Type B pancreatic cell (in vitro differentiated cells): ENCODE results near the gene TNS4. TPM values are rescaled to one million over a fixed set of nuclear protein-coding genes. Genes with fewer than 3 reads are reported as not detected.

Experiments
- DNase-seq: peaks from one replicate; pipeline ENCODE4 v3.0.0; 2021; ENCODE audit warnings: mixed read lengths; ENCODE audit not compliant: unreplicated experiment; ENCODE audit errors: extremely low spot score
- H3K27ac Mint-ChIP-seq: 2 replicates; pipeline ENCODE4 v1.8.0; 2021; ENCODE audit warnings: mild to moderate bottlenecking, mixed read lengths
- H3K27me3 Mint-ChIP-seq: 2 replicates; pipeline ENCODE4 v1.8.0; 2021; ENCODE audit warnings: mixed read lengths
- H3K36me3 Mint-ChIP-seq: 2 replicates; pipeline ENCODE4 v1.8.0; 2021; ENCODE audit warnings: mixed read lengths
- H3K4me1 Mint-ChIP-seq: one replicate; pipeline ENCODE4 v1.8.0; 2021; ENCODE audit warnings: mixed read lengths; ENCODE audit not compliant: unreplicated experiment
- H3K4me3 Mint-ChIP-seq: 2 replicates; pipeline ENCODE4 v1.8.0; 2021; ENCODE audit warnings: mild to moderate bottlenecking, mixed read lengths
- H3K9me3 Mint-ChIP-seq: 2 replicates; pipeline ENCODE4 v1.8.0; 2021; ENCODE audit warnings: mixed read lengths
- total RNA-seq: library from RNA; stranded (reverse); gene quantifications from 2 replicates; pipeline ENCODE4 v1.2.1, GENCODE V29; 2021; ENCODE audit warnings: low replicate concordance
- TF ChIP-seq, protein P1 (sequence below): fragments of 200-600 bp; sonication (generic); conservative IDR thresholded peaks from 2 replicates; pipeline ENCODE4 v1.5.0; 2021; ENCODE audit warnings: antibody characterized with exemption, mild to moderate bottlenecking

Gene TNS4
- total RNA-seq, 1 donor from 2014 or later, result 2.3 TPM

DNA sequence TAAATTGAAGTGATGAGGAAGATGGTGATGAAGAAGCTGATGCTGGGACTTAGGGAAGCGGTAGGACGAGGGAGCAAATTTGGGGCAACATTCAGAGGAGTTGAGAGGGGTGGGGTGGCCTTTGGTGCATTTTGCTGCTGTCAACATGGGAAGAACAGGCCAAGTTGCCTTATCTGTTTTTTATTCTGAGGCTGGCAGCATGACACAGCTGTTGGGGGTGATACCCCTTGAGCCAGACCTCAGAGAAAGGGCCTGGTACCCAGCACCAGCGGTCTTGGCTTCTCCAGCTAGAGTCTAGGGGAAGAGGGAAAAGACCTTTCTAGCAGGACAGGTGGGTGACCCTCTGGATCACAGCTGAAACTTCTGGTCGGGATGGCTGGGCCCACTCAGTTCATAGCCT lies 53.6 kb downstream of the TNS4 start:
- Mint-ChIP-seq H3K4me1 (peaks cover 44% of the 10 kb centered on the region), H3K4me3 (no peak overlapping the region), H3K27ac (no peak overlapping the region), H3K9me3 (no peaks in the 10 kb centered on the region), H3K36me3 (peaks cover 4% of the 10 kb centered on the region), H3K27me3 (peaks cover 16% of the 10 kb centered on the region)
- no peak for DNase-seq
- TF ChIP-seq, protein P1, sequence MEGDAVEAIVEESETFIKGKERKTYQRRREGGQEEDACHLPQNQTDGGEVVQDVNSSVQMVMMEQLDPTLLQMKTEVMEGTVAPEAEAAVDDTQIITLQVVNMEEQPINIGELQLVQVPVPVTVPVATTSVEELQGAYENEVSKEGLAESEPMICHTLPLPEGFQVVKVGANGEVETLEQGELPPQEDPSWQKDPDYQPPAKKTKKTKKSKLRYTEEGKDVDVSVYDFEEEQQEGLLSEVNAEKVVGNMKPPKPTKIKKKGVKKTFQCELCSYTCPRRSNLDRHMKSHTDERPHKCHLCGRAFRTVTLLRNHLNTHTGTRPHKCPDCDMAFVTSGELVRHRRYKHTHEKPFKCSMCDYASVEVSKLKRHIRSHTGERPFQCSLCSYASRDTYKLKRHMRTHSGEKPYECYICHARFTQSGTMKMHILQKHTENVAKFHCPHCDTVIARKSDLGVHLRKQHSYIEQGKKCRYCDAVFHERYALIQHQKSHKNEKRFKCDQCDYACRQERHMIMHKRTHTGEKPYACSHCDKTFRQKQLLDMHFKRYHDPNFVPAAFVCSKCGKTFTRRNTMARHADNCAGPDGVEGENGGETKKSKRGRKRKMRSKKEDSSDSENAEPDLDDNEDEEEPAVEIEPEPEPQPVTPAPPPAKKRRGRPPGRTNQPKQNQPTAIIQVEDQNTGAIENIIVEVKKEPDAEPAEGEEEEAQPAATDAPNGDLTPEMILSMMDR, result no peak

DNA sequence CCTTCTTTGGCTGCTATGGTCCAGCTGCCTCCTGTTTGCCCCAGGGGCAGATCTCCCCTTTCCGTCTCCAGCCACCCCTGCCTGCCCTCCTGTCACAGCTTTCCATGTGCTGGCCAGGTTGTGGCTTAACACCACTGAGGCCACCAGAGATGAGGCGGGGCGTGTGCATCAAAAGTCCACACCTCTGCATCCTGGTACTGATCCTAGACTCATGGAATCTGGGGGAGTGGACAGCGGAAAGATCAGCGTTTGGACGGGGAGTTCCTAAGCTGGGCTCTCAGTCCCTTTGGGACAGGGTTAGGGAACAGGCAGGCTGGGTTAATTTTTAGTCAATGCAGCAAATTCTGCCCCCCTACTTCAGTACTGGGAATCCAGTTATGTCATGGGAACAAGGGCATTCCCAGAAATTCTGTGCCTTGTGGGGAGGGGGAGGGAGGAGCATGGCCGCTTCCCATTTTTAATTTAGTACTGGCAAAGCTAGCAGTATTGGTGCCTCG lies 54.2 kb downstream of the TNS4 start:
- Mint-ChIP-seq H3K4me1 (peaks cover 41% of the 10 kb centered on the region), H3K4me3 (no peak overlapping the region), H3K27me3 (peaks cover 16% of the 10 kb centered on the region), H3K36me3 (peaks cover 4% of the 10 kb centered on the region), H3K27ac (no peak overlapping the region), H3K9me3 (no peaks in the 10 kb centered on the region)
- no peak for DNase-seq
- TF ChIP-seq, protein P1, result no peak

DNA sequence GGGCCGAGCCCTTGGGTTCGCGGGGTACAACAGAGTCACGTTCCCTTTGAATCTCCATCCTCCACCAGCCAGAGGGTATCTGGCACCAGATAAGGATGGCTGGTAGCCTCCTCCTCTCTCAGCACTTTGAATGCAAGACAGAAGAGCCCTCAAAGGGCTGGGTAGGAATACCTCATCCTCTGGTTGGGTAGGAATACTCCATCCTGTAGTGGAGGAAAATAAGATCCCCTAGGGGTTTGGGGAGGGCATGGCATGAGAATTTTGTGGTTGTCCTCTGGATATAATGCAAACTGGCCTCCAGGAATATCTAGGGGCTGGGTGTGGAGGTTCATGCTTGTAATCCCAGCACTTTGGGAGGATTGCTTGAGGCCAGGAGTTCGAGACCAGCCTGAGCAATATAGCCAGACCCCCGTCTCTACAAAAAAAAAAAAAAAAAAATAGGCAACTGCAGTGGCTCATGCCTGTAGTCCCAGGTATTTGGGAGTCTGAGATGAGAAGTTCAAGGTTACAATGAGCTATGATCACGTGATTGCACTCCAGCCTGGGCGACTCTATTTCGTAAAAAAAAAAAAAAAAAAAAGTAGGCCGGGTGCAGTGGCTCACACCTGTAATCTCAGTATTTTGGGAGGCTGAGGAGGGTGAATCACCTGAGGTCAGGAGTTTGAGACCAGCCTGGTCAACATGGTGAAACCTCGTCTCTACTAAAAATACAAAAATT lies 55.5 kb downstream of the TNS4 start:
- H3K27ac Mint-ChIP-seq, result no peak overlapping the region
- H3K4me1 Mint-ChIP-seq, result peaks cover 36% of the 10 kb centered on the region
- peaks cover 19% of the 10 kb centered on the region for H3K27me3 Mint-ChIP-seq
- no peak for DNase-seq
- no peaks in the 10 kb centered on the region for H3K9me3 Mint-ChIP-seq
- TF ChIP-seq, protein P1, result peak; percentile 53
- peak overlapping the region; percentile 90 for H3K4me3 Mint-ChIP-seq
- peaks cover 4% of the 10 kb centered on the region for H3K36me3 Mint-ChIP-seq

DNA sequence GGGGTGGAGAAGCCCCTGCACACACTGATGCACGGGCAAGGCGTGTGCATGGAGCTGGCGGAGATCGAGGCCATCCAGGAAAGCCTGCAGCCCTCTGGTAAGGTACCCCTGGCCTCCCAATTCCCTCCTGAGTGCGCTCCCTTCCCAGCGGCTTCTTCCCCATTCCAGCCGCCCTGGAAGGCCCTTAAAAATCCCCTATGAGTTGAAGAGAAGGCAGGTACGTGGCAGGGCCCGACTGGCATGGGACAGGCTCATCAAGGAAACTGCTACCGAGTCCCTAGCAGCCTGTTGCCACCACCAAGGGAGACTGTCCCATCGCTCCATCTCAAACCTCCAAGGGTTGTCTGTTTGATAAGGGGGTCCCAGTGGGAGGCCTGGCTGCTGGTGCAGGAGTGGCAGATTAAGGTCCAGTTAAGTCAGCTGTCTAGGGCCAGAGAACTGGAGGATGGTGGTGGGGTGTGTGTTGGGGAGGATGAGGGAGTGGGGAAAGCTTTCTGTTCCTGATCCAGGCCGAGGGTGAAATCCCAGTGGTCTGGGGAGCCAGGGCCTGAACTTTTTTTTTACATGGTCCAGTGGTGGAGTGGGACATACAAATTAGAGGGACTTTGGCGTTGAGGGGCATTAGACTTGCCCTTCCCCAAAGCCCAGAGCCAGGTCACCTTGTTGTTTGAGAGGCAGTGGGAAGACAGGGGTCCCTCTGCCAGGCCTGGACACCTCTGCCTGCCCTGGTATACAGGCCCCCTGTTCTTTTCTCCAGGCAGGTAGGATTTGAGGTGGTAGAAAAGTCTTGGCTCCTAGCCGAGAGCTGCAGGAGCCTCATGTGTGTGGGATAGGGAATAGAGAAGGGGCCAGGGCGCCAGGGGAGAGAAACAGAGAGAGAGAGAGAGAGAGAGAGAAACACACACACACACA lies 57.2 kb downstream of the TNS4 start:
- peak overlapping the region; percentile 90 for H3K4me3 Mint-ChIP-seq
- H3K4me1 Mint-ChIP-seq, result peaks cover 35% of the 10 kb centered on the region
- DNase-seq, result no peak
- H3K9me3 Mint-ChIP-seq, result no peaks in the 10 kb centered on the region
- H3K27ac Mint-ChIP-seq, result peak overlapping the region; percentile 76
- peaks cover 4% of the 10 kb centered on the region for H3K36me3 Mint-ChIP-seq
- TF ChIP-seq, protein P1, result peak; percentile 33
- peaks cover 21% of the 10 kb centered on the region for H3K27me3 Mint-ChIP-seq

DNA sequence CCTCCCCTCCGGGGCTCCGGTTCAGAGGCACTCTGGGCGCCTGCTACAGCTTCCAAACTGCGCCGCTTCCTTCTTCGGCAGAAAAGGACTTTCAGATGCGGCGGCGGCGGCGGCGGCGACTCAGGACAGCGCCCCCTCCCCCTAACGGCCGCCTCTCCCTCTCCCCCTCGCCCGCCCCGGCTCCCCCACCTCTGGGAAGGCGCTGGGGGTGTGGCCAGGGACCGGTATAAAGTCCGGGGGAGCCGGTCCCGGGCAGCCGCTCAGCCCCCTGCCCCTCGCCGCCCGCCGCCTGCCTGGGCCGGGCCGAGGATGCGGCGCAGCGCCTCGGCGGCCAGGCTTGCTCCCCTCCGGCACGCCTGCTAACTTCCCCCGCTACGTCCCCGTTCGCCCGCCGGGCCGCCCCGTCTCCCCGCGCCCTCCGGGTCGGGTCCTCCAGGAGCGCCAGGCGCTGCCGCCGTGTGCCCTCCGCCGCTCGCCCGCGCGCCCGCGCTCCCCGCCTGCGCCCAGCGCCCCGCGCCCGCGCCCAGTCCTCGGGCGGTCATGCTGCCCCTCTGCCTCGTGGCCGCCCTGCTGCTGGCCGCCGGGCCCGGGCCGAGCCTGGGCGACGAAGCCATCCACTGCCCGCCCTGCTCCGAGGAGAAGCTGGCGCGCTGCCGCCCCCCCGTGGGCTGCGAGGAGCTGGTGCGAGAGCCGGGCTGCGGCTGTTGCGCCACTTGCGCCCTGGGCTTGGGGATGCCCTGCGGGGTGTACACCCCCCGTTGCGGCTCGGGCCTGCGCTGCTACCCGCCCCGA lies 58.0 kb downstream of the TNS4 start, which contains the start of gene IGFBP4:
IGFBP4 (plus strand) TSS at position 255 of the 792 bp plus-strand sequence; CDS start at position 541, 286 bp downstream.
- peak; percentile 83 for DNase-seq
- no peaks in the 10 kb centered on the region for H3K9me3 Mint-ChIP-seq
- H3K27ac Mint-ChIP-seq, result peak within 1 kb of the TSS; percentile 76
- peaks cover 4% of the 10 kb centered on the region for H3K36me3 Mint-ChIP-seq
- peaks cover 21% of the 10 kb centered on the region for H3K27me3 Mint-ChIP-seq
- H3K4me3 Mint-ChIP-seq, result peak within 1 kb of the TSS; percentile 90
- TF ChIP-seq, protein P1, result peak; percentile 62
- peaks cover 29% of the 10 kb centered on the region for H3K4me1 Mint-ChIP-seq
